Right kidney (tissue), 1 donor: Measurements from ENCODE around the gene ZDHHC24.

Experiments used
- DNase-seq: peaks from one replicate; pipeline ENCODE4 v3.0.0-alpha.2; 2016

The ZDHHC24 gene

GRCh38 chr11:66495401-66495854 is 50.4 kb downstream of the ZDHHC24 start:
- DNase-seq = no peak

DNA sequence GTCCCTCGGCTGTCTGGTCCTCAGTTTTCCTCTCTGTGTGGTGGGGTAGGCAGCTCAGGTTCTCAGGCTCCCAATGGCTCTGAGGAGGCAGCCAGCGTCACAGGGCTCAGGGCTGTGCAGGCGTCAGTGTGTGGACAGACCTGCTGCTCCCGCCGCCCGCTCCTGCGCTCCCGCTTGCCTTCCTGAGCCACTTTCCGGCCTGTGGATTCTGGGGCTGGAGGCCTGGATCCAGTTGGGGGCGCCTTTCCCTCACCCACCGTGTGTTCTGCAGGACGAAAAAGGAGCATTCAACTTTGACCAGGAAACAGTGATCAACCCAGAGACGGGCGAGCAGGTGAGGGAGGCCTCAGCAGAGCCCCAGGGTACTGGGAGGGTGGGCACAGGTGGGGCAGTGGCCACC is 50.9 kb downstream of the ZDHHC24 start:
- no peak for DNase-seq

DNA sequence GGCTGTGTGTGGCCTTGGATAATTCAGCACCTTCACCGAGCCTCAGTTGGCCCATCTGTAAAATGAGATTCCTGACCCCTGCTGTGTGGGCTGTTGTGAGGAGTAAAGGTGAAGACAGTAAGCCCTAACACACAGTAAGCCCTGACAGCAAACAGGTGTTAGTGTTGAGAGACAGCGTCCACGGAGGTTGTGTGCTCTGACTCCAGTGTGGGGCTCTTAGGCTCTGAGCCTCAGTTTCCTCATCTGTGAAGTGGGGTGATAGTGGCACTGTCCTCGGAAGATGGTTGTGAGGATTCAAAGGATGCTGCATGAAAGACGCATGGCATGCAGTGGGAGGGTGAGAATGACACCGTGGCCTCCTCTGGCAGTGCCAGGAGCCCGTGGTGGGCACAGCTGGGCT is 51.4 kb downstream of the ZDHHC24 start:
- no peak for DNase-seq

DNA sequence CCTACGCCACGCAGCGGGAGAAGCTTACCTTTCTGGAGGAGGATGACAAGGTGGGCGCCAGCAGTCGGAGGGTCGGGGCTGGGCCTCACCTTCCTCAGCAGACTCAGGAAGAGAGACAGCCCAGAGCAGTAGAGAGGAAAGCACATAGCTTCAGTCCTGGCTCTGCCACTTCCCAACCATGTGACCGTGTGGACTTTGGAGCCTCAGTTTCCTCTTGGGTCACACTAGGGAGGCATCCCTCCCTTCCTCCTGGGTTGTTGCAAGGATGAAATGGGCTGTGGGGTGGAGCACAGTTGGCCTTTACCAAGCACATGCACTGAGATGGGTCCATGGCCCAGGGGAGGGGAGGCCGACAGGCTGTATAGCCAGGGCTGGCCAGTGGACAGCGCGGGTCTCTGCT is 52.7 kb downstream of the ZDHHC24 start:
- DNase-seq = no peak

GRCh38 chr11:66492161-66492865 is 53.5 kb downstream of the ZDHHC24 start:
- no peak for DNase-seq

DNA sequence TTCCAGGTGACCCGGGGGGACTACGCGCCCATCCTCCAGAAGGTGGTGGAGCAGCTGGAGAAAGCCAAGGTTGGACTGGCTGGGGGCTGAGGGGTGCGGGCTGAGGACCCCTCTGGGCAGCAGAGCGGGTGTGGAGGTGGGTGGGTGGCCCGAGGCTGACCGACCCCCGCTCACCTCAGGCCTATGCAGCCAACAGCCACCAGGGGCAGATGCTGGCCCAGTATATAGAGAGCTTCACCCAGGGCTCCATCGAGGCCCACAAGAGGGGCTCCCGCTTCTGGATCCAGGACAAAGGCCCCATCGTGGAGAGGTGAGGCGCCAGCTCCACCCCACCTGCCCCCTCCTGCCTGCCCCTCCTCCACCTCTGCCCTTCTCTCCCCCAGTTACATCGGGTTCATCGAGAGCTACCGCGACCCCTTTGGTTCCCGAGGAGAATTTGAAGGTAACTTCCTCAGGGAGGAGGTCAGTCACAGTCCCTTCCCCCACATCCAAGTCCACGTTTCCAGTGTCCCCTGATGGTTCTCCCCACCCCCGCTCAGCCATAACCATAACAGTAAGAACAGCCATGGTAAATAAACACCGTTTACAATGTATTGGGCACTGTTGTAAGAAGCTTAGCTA is 54.4 kb downstream of the ZDHHC24 start:
- DNase-seq = no peak

GRCh38 chr11:66489636-66490035 is 56.2 kb downstream of the ZDHHC24 start:
- no peak for DNase-seq

GRCh38 chr11:66488957-66489356 is 56.9 kb downstream of the ZDHHC24 start:
- no peak for DNase-seq

GRCh38 chr11:66484806-66485380 is 61.0 kb downstream of the ZDHHC24 start:
- no peak for DNase-seq

GRCh38 chr11:66480117-66480938 is 65.5 kb downstream of the ZDHHC24 start, which contains the start of gene DPP3:
Gene DPP3, plus strand, starts transcription at chr11:66480434. Its CDS starts 1,767 bp downstream, at chr11:66482201.
- peak; percentile 96 for DNase-seq

DNA sequence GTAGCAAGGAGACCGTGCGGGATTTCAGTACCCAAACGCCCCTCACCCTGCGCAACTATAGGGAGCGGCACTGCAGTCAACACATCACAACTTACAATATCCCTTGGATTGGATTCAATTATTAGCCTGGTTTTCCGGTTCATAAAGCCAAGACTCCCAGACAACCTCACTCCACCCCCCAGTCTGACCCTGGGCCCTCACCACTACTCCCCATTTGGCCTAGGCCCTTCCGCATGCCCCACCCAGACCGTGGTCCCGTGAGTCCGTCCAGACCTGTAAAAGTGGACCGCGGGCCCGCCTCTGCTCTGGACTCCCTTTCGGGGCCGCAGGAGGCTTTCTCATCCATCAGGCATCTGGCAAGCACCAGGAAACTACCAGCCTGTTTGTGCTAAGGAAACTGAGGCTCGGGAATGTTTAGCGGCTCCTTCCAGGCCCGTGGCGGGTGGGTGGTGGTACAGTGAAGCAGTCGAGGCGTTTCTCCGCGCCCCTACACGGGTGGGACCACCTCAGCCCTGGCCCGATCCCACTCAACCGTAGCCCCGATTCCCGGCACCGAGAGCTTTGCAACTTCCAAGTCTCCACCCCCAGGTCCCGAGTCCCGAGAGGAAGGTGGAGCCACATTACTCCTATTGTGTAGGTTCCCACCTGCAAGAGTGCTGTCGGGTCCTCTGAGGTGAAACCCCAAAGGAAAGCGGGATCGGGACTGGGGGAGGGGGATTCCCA is 66.3 kb downstream of the ZDHHC24 start:
- no peak for DNase-seq

DNA sequence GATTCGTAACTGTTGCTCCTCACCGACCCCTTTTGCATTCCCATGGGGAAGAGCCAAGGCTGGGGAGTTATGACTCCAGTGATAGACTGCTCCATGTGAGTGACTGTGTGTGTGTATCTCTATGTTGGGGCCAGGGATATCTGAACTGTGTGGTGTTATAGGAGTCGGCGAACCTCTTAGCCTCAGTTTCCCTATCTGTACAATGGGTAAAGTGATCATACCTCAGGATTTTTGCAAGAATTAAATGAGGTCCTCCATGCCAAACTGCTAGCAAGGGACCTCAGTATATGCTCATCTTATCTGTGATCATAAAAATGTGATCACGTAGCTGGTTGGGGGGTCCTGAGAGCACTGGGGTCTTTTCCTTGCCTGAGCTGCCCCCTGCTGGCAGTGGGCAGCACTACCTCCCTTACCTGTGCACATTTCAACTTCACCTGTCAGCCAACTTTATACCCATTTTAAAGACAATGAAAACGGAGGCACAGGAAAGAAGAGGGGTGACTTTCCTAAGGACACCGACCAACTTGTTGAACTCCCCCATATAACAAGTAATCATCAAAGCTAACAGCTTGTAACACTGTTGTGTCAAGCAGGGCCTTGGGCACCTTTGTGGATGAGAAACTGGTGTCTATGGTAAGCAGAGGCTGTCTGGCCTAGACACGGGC is 67.0 kb downstream of the ZDHHC24 start:
- DNase-seq = no peak

- no peak for DNase-seq
These were observed 68.3 kb downstream of the ZDHHC24 start for GRCh38 chr11:66477263-66478201.

DNA sequence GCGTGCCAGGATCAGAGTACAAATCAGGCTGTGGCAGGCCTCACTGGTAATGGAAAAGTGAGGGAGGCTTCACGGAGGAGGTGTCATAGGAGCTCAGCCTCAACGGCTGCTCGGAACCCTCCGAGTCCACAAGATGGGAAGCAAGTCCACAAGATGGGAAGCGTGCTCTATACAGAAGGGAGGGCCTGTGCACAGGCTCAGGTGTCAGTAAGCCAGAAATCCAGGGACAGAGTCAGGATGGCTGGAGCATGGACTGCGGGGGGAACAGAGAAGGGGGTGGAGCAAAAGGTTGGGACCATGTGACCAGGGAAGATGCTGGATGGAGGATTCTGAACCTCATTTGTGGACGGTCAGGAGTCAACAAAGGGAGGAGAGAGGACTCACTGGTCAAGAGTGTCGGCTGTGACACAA is 69.0 kb downstream of the ZDHHC24 start:
- no peak for DNase-seq

DNA sequence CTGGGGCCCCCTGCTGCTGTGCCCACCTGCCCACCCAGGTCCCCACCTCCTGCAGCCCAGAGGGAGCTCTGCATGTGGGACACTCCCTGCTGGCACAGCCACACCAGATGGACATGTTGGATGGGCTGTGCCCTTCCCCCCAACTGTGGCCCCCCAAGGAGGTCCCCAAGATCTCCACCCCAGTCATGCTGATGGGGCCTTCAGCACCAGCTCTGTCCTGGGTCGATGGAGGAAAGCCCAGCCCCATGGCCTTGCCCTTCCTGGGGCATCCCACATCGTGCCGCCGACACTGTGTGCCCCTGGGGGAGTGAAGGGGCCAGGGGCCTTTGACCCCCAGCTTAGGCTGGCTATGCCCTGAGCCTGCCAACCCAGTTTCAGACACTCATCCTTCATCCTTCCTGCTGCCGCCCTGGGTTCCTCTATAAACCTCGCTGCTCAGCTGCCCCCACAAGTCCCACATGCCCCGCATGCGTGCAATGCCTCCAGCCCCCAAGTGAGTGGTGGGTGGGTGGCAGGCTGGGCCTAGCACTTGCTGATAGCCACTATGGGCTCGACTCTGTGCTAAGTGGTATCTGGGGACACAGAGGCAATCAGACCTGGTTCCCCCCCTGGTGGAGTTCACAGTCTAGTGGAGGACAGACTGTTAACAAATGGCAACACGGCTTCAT is 69.5 kb downstream of the ZDHHC24 start:
- no peak for DNase-seq

- DNase-seq = no peak
These were observed 70.3 kb downstream of the ZDHHC24 start for GRCh38 chr11:66475349-66476172.

DNA sequence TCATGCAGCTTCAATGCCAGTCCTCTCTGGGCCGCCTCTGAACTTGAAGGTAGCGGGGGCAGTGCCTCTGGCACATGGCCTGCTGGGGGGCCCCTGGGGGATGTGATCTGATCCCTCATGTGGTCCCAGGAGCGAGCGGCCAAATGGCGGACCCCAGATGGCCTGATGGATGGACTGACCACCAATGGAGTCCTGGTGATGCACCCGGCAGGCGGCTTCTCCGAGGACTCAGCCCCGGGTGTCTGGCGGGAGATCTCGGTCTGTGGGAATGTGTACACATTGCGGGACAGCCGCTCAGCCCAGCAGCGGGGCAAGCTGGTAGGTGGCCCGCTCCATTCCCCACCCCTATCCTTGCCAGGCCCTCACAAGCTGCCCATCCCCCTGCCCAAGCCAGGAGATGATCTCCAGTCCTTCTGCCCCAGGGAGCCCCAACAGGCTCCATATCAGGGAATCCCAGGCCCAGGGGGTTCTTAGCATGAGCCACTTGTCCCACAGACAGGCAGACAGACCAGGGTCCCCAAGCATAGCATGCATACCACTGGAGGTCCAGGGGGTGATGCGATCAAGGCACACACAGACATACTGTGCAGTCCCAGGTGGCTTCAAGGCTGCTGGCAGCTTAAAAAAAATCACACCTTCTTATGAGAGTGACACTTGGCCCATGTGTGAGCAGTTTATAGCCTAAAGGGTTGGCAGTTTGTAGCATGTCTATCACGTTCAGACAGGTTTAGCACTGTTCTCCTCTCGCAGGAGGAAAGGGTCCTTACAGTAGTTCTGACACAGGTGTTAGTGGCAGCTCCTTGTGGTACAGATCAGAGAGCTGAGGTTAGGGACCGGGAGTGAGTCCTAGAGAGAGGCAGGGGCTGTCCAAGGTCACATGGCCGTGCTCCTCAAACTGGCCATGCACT is 72.0 kb downstream of the ZDHHC24 start:
- no peak for DNase-seq

- DNase-seq = no peak
These were observed 72.7 kb downstream of the ZDHHC24 start for GRCh38 chr11:66473167-66473566.
